ENCODE data around the gene GALNS.

The GALNS gene

GRCh38 chr16:88868974-88869672 is 12.4 kb upstream of the GALNS start:
- in situ Hi-C loops (cut with MboI; ENCODE audit: low sequenced_read_pairs, unreplicated experiment): no loop called here
- DNase-seq (ENCODE audit: low spot score): no peak
- TF ChIP-seq, protein P1, sequence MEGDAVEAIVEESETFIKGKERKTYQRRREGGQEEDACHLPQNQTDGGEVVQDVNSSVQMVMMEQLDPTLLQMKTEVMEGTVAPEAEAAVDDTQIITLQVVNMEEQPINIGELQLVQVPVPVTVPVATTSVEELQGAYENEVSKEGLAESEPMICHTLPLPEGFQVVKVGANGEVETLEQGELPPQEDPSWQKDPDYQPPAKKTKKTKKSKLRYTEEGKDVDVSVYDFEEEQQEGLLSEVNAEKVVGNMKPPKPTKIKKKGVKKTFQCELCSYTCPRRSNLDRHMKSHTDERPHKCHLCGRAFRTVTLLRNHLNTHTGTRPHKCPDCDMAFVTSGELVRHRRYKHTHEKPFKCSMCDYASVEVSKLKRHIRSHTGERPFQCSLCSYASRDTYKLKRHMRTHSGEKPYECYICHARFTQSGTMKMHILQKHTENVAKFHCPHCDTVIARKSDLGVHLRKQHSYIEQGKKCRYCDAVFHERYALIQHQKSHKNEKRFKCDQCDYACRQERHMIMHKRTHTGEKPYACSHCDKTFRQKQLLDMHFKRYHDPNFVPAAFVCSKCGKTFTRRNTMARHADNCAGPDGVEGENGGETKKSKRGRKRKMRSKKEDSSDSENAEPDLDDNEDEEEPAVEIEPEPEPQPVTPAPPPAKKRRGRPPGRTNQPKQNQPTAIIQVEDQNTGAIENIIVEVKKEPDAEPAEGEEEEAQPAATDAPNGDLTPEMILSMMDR (IDR thresholded peaks at IDR 0.05; ENCODE audit: borderline replicate concordance, control extremely low read depth, extremely low read depth, insufficient read depth, missing control alignments): no peak

- in situ Hi-C loops (cut with MboI; ENCODE audit: low sequenced_read_pairs, unreplicated experiment): no loop called here
- TF ChIP-seq, protein P1 (IDR thresholded peaks at IDR 0.05; ENCODE audit: borderline replicate concordance, control extremely low read depth, extremely low read depth, insufficient read depth, missing control alignments): no peak
Observed at GRCh38 chr16:88867581-88868246, 11.0 kb upstream of the GALNS start.

GRCh38 chr16:88866151-88866920 is 9.6 kb upstream of the GALNS start, which contains the start of gene PABPN1L:
Gene PABPN1L (minus strand): TSS chr16:88866660. CDS start chr16:88866606, 54 bp downstream.
- no peak for DNase-seq (ENCODE audit: low spot score)
- TF ChIP-seq, protein P1 (IDR thresholded peaks at IDR 0.05; ENCODE audit: borderline replicate concordance, control extremely low read depth, extremely low read depth, insufficient read depth, missing control alignments): no peak
- in situ Hi-C loops (cut with MboI; ENCODE audit: low sequenced_read_pairs, unreplicated experiment): no loop called here

More at GRCh38 chr16:88867581-88868246, 11.0 kb upstream of the GALNS start:
- DNase-seq (ENCODE audit: low spot score): no peak

- TF ChIP-seq, protein P1 (IDR thresholded peaks at IDR 0.05; ENCODE audit: borderline replicate concordance, control extremely low read depth, extremely low read depth, insufficient read depth, missing control alignments): no peak
- in situ Hi-C loops (cut with MboI; ENCODE audit: low sequenced_read_pairs, unreplicated experiment): no loop called here
- DNase-seq (ENCODE audit: low spot score): no peak
Observed at GRCh38 chr16:88865742-88866141, 9.0 kb upstream of the GALNS start.

DNA sequence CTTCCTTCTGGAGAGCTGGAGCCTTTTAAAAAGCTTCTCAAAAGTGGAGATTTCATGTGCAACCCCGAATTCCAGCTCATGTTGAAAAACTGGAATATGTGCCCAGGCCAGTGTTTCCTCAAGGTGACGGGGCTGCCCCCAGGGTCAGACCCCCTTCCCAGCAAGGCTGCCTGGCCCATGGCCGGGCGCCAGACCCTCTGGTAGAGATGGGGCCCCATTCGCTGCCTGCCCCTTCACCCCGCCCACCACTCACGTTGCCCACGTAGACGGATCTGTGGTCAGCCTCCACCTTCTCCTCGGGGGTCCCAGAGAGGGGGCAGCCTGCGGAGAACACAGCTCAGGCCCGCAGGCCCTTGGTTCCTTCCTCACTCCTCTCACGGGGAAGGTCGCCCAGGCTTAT is 8.6 kb upstream of the GALNS start:
- no peak for DNase-seq (ENCODE audit: low spot score)
- in situ Hi-C loops (cut with MboI; ENCODE audit: low sequenced_read_pairs, unreplicated experiment): no loop called here
- TF ChIP-seq, protein P1 (IDR thresholded peaks at IDR 0.05; ENCODE audit: borderline replicate concordance, control extremely low read depth, extremely low read depth, insufficient read depth, missing control alignments): no peak

DNA sequence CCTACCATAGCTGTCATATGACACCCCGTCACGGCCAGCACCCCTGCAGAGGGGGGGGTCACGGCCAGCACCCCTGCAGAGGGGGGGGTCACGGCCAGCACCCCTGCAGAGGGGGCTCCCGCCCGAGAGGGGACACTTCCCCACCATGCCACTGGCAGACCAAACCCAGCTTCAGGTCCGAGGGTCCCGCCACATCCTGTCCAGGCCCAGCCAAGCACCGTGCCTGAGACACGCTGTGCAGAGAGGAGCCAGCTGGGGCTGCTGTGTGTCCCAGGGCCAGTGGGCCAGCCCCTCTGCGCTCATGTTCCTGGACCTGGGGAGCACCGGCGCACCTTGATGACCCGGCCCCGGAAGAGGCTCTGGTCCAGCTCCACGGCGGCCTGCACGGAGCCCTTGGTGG is 7.8 kb upstream of the GALNS start:
- TF ChIP-seq, protein P1 (IDR thresholded peaks at IDR 0.05; ENCODE audit: borderline replicate concordance, control extremely low read depth, extremely low read depth, insufficient read depth, missing control alignments): no peak
- DNase-seq (ENCODE audit: low spot score): no peak
- in situ Hi-C loops (cut with MboI; ENCODE audit: low sequenced_read_pairs, unreplicated experiment): no loop called here
